ENCODE results near the gene MTAP.

The MTAP gene

GRCh38 chr9:21802418-21803000, at the start of gene MTAP:
Gene MTAP, plus strand, starts transcription at chr9:21802636. Its CDS starts 113 bp downstream, at chr9:21802749.
- peak; percentile 75 for DNase-seq

GRCh38 chr9:21753523-21753922, 48.9 kb upstream of the MTAP start:
- DNase-seq: no peak

- DNase-seq: no peak
Observed at GRCh38 chr9:21754741-21755140, 47.7 kb upstream of the MTAP start.

GRCh38 chr9:21758540-21758939, 43.9 kb upstream of the MTAP start:
- no peak for DNase-seq

- no peak for DNase-seq
Observed at GRCh38 chr9:21761309-21761901, 41.0 kb upstream of the MTAP start.

- DNase-seq: no peak
Observed at GRCh38 chr9:21762064-21762463, 40.4 kb upstream of the MTAP start.

- no peak for DNase-seq
Observed at GRCh38 chr9:21764846-21765245, 37.6 kb upstream of the MTAP start.

- DNase-seq: no peak
Observed at GRCh38 chr9:21766096-21766495, 36.3 kb upstream of the MTAP start.

- DNase-seq: no peak
Observed at GRCh38 chr9:21770871-21771560, 31.4 kb upstream of the MTAP start.

GRCh38 chr9:21777701-21778100, 24.7 kb upstream of the MTAP start:
- no peak for DNase-seq

GRCh38 chr9:21778304-21778703, 24.1 kb upstream of the MTAP start:
- DNase-seq: no peak

- DNase-seq: no peak
Observed at GRCh38 chr9:21779397-21779796, 23.0 kb upstream of the MTAP start.

- no peak for DNase-seq
Observed at GRCh38 chr9:21781656-21782055, 20.8 kb upstream of the MTAP start.

- no peak for DNase-seq
Observed at GRCh38 chr9:21782205-21782604, 20.2 kb upstream of the MTAP start.

GRCh38 chr9:21788752-21789151, 13.7 kb upstream of the MTAP start:
- no peak for DNase-seq

- DNase-seq: peak; percentile 19
Observed at GRCh38 chr9:21789541-21790037, 12.8 kb upstream of the MTAP start.

- no peak for DNase-seq
Observed at GRCh38 chr9:21795483-21795882, 7.0 kb upstream of the MTAP start.

- DNase-seq: no peak
Observed at GRCh38 chr9:21796768-21797167, 5.7 kb upstream of the MTAP start.

- no peak for DNase-seq
Observed at GRCh38 chr9:21800931-21801682, 1.3 kb upstream of the MTAP start.

GRCh38 chr9:21801683-21802417, 586 bp upstream of the MTAP start:
- DNase-seq: peak; percentile 43

- no peak for DNase-seq
Observed at GRCh38 chr9:21803649-21804048, 1.2 kb downstream of the MTAP start.

GRCh38 chr9:21804331-21804730, 1.9 kb downstream of the MTAP start:
- DNase-seq: no peak

- DNase-seq: no peak
Observed at GRCh38 chr9:21804791-21805190, 2.4 kb downstream of the MTAP start.

Data from NCI-H2171 (cell line).